Kidney (tissue), 14 donors: ENCODE data around the gene GBE1. TPM values are rescaled to one million over a fixed set of nuclear protein-coding genes. Genes with fewer than 3 reads are reported as not detected.

ENCODE experiments used
- DNase-seq, 5 donors: peaks; one replicate each; pipeline ENCODE4 v3.0.0-alpha.2; 2013 to 2020
- FAIRE-seq: peaks from 2 replicates; lab custom pipeline; 2012; peaks lifted over from hg19 to GRCh38; lab: Jason Lieb, UNC
- H3K27ac ChIP-seq, 2 donors: one replicate each; pipeline ENCODE4 v1.7.0; 2013; ENCODE audit warnings: low read depth in 2 of 2, low read length in 2 of 2, inconsistent platforms in 1 of 2
- H3K27me3 ChIP-seq: one replicate; pipeline ENCODE4 v1.7.1; 2013; ENCODE audit warnings: low read length, inconsistent platforms; ENCODE audit not compliant: control insufficient read depth, insufficient read depth
- H3K36me3 ChIP-seq, 3 donors: one replicate each; pipeline versions ENCODE4 v1.7.0 to v1.7.1; 2013; ENCODE audit warnings: low read length in 3 of 3, control low read depth in 1 of 3, inconsistent platforms in 1 of 3; ENCODE audit not compliant: insufficient read depth in 3 of 3, control insufficient read depth in 2 of 3
- H3K4me1 ChIP-seq, 3 donors: one replicate each; pipeline versions ENCODE4 v1.7.0 to v1.7.1; 2013; ENCODE audit warnings: low read length in 3 of 3, inconsistent platforms in 1 of 3, low read depth in 1 of 3; ENCODE audit not compliant: control insufficient read depth in 2 of 3, insufficient read depth in 2 of 3
- H3K4me3 ChIP-seq, 3 donors: one replicate each; pipeline versions ENCODE4 v1.7.0 to v1.8.1; 2013; ENCODE audit warnings: low read length in 3 of 3, control low read depth in 1 of 3, inconsistent platforms in 1 of 3
- H3K9ac ChIP-seq, 3 donors: one replicate each; pipeline versions ENCODE4 v1.7.0 to v1.7.1; 2013; ENCODE audit warnings: low read length in 3 of 3, control low read depth in 1 of 3, inconsistent platforms in 1 of 3
- H3K9me3 ChIP-seq, 3 donors: one replicate each; pipeline versions ENCODE4 v1.7.0 to v1.7.1; 2013; ENCODE audit warnings: low read length in 3 of 3, control low read depth in 1 of 3, inconsistent platforms in 1 of 3; ENCODE audit not compliant: control insufficient read depth in 2 of 3, insufficient read depth in 1 of 3
- intact Hi-C: fragments of 100-400 bp; cut with DNase I; formaldehyde crosslinking; loops from one replicate; pipeline ENCODE4 v1.11.1; 2022
- polyA plus RNA-seq: library from polyadenylated mRNA; stranded (reverse); fragments of 350-450 nt; fragmentation: Illumina TruSeq; extraction: RNeasy Lipid Tissue Mini Kit (QIAGEN cat#74804); gene quantifications from one replicate; pipeline ENCODE4 v1.2.3, GENCODE V29; 2014; ENCODE audit warnings: low read depth, low replicate concordance; ENCODE audit not compliant: insufficient read depth
- total RNA-seq: library from RNA; stranded (reverse); fragmentation: NEBNext Ultra II Directional; extraction: Animal tissue kit (Norgen Biotek cat#: 25700); gene quantifications from one replicate; pipeline ENCODE4 v1.2.1, GENCODE V29; 2021
- TF ChIP-seq, protein P1 (sequence below): IDR thresholded peaks from 3 replicates; pipeline ENCODE4 v1.5.1; 2012; ENCODE audit warnings: mild to moderate bottlenecking, moderate library complexity, borderline replicate concordance; ENCODE audit not compliant: insufficient read depth; ENCODE audit errors: extremely low read depth
- donor health status: control.
- donor health status: control.
- donor health status: control.
- donor health status: control.
- donor health status: control.
- donor health status: DM: yes; HTN: yes; CAD: no.
- donor health status: Normal renal cell carcinoma (clear cell type).

GBE1 gene
- total and polyA plus RNA-seq, 2 donors from 2014 or later: 29.3 to 36.2 TPM

GRCh38 chr3:81462921-81463320 lies 298.5 kb downstream of the GBE1 start:
- no peak overlapping the region for H3K4me3 ChIP-seq
- DNase-seq: no peak
- no peak overlapping the region for H3K27ac ChIP-seq
- no peaks in the 10 kb centered on the region for H3K36me3 ChIP-seq
- intact Hi-C loops: no loop called here
- H3K9me3 ChIP-seq: no peaks in the 10 kb centered on the region
- no peaks in the 10 kb centered on the region for H3K27me3 ChIP-seq
- TF ChIP-seq, protein P1, sequence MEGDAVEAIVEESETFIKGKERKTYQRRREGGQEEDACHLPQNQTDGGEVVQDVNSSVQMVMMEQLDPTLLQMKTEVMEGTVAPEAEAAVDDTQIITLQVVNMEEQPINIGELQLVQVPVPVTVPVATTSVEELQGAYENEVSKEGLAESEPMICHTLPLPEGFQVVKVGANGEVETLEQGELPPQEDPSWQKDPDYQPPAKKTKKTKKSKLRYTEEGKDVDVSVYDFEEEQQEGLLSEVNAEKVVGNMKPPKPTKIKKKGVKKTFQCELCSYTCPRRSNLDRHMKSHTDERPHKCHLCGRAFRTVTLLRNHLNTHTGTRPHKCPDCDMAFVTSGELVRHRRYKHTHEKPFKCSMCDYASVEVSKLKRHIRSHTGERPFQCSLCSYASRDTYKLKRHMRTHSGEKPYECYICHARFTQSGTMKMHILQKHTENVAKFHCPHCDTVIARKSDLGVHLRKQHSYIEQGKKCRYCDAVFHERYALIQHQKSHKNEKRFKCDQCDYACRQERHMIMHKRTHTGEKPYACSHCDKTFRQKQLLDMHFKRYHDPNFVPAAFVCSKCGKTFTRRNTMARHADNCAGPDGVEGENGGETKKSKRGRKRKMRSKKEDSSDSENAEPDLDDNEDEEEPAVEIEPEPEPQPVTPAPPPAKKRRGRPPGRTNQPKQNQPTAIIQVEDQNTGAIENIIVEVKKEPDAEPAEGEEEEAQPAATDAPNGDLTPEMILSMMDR: no peak
- no peak overlapping the region for H3K9ac ChIP-seq
- FAIRE-seq: no peak
- H3K4me1 ChIP-seq: no peaks in the 10 kb centered on the region

DNA sequence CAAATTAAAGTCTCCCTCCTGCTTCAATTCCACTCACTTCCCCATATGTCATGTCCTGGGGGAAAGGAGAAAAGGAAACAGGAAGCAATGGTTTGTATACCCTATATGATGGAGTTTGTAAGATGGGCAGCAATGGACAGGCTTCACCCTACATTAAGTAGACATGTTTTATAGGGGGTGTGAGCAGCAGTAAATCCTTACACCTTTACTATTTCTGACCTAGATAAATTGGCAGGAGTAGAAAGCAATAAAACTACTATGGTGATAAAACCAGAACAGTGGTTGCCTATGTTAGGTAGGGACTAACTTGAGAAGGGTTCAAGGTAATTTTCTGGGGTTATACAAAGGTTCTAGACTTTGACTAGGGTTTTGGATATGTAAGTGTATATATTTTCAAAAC lies 301.7 kb downstream of the GBE1 start:
- Histone ChIP-seq H3K4me3 (no peak overlapping the region), H3K27ac (no peak overlapping the region), H3K27me3 (no peaks in the 10 kb centered on the region), H3K4me1 (no peaks in the 10 kb centered on the region), H3K9ac (no peak overlapping the region), H3K9me3 (no peaks in the 10 kb centered on the region), H3K36me3 (no peaks in the 10 kb centered on the region)
- FAIRE-seq (no peak), DNase-seq (no peak)
- intact Hi-C loops: no loop called here
- TF ChIP-seq, protein P1: no peak

- H3K9ac ChIP-seq: no peak overlapping the region
- TF ChIP-seq, protein P1: no peak
- FAIRE-seq: no peak
- no peaks in the 10 kb centered on the region for H3K27me3 ChIP-seq
- H3K27ac ChIP-seq: no peak overlapping the region
- no peaks in the 10 kb centered on the region for H3K36me3 ChIP-seq
- intact Hi-C loops: no loop called here
- no peak overlapping the region for H3K4me3 ChIP-seq
- no peaks in the 10 kb centered on the region for H3K4me1 ChIP-seq
- H3K9me3 ChIP-seq: no peaks in the 10 kb centered on the region
- peak in 4 of 5 donors; percentile 35 to 73 (median 66) for DNase-seq
Measured at GRCh38 chr3:81452418-81452817, 309.0 kb downstream of the GBE1 start.

- no peak for FAIRE-seq
- no peaks in the 10 kb centered on the region for H3K9me3 ChIP-seq
- peak in 1 of 5 donors; percentile 22 for DNase-seq
Measured at GRCh38 chr3:81451611-81452010, 309.8 kb downstream of the GBE1 start.

More at GRCh38 chr3:81451611-81452010, 309.8 kb downstream of the GBE1 start:
- H3K27ac ChIP-seq: no peak overlapping the region
- no peaks in the 10 kb centered on the region for H3K27me3 ChIP-seq
- no peaks in the 10 kb centered on the region for H3K4me1 ChIP-seq
- TF ChIP-seq, protein P1: no peak
- intact Hi-C loops: no loop called here
- H3K9ac ChIP-seq: no peak overlapping the region
- no peaks in the 10 kb centered on the region for H3K36me3 ChIP-seq
- no peak overlapping the region for H3K4me3 ChIP-seq
